Measurements from ENCODE around the gene AKAP6. TPM values are rescaled to one million over a fixed set of nuclear protein-coding genes. Genes with fewer than 3 reads are reported as not detected.

The AKAP6 gene
- total RNA-seq, 8 experiments from 2014 or later, result 0.76 to 92.9 (median 54.0) TPM

DNA sequence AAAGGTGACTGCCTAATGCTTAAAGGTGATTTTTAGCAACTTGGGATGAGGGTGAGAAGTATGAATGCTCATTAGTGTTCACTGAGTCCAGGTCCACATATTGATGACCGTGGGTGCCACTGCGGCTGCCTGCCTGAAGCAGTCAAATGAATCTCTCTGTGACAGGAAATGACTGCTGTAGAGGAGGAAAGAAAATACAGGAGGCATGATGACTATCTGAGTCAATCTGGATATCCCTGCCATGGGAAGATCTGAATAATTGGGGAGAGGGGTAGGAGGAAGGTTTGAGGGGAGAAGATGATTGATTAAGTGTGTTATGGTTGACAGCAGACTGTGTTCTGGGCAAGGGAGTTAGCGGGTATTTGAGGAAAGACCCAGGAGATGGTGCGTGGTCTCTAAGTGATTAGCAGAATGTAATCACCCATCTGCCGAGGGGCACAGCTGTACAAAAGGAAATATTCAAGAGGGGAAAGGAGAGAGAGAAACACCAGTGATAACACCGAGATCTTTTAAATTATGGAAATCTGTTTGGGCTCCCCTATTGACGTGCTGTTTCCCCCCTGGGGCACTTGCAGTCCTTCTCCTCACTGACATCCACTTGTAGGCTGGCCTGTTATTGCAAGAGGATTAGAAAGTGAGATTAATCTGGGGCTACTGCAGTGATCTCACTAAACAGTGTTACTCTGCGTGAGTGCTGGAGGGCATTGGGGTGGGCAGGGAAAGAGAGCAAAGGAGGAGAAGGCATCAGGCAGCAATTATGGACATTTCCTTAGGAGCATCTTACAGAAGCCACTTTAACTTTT lies 97.7 kb downstream of the AKAP6 start:
- Histone ChIP-seq H3K4me1 (replicated peaks in 1 of 2) (peaks cover 33 to 40% of the 10 kb centered on the region in 2 donors), H3K27ac (peak overlapping the region in 1 of 2 donors; percentile 24), H3K4me3 (peak overlapping the region in 1 of 5 donors; percentile 15)
- WGBS, 10 experiments, result 20 to 88% (median 53%) methylated on average over 1 to 6 of the region's 8 CpGs; no CpG with 5 or more reads in 2 of the 10 experiments
- in situ Hi-C loops (cut with MboI; ENCODE audit: low pct_unique_long_range_greater_than_20kb in 2 of 9, low sequenced_read_pairs in 9 of 9, unreplicated experiment in 9 of 9), result no loop called here
- peak in 6 of 8 experiments; percentile 58 to 82 (median 80) for ATAC-seq (replicated peaks in 6 of 8)

DNA sequence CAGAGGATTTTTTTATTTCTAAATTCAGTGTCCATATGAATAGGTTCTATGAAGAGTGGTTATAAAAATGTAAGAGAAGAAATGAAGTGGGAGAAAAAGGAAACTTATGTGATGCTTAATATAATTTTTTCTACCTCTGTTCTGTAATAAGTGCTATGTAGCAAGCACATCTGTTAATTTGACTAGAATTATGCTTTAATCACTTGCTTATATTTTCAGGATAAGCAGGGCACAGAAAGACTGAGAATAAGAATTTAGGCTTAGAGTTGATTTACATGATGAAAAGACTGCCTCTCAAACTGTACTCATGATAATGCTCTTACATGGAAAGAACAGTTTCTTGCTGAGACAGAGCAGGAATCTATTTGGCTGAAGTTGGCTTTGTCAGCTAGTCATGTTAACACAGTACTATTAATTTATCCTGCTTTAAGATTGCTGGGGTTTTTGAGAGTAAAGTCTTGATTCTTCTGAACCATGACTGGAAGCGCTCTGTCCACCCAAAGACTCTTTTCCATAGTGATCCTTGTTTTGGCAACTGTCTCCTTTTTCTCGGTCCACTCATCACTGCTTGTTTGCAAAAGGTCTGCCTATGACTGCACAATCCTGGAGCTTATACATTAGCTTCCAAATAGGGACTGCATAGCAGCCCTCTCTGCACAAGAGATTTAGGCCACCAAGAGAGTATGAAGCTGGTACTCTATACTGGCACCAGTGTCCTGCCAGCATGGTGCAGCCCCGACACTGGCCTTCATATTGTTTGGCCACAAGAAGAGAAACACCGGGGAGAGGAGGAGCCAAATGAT lies 98.8 kb downstream of the AKAP6 start:
- Histone ChIP-seq H3K4me1 (replicated peaks in 1 of 2) (peaks cover 33 to 40% of the 10 kb centered on the region in 2 donors), H3K4me3 (no peak overlapping the region), H3K27ac (no peak overlapping the region)
- 18 to 86% (median 47%) methylated on average over 2 to 4 of the region's 4 CpGs for WGBS, 10 experiments
- in situ Hi-C loops (cut with MboI; ENCODE audit: low pct_unique_long_range_greater_than_20kb in 2 of 9, low sequenced_read_pairs in 9 of 9, unreplicated experiment in 9 of 9), result no loop called here
- peak in 5 of 8 experiments; percentile 53 to 67 (median 64) for ATAC-seq (replicated peaks in 6 of 8)

DNA sequence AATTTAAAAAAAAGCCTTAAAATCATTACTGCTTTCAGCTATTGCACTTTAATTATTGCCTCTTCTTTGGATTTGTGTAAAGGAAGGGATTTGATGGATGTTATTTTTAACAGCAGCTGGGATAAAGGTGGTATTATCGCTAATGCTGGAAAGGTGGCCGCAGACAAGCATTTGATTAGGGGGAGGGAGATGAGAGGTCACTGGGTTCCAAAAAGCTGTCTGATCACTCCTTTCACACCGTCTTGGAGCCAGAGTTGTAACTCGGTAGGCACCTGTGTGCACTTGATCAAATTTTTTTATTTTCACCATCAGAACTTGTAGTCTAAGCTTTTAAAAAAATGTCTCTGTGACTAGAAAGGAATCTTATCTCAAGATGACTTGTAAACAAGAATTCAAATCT lies 99.8 kb downstream of the AKAP6 start:
- Histone ChIP-seq H3K4me1 (replicated peaks in 1 of 2) (peaks cover 33 to 40% of the 10 kb centered on the region in 2 donors), H3K27ac (no peak overlapping the region), H3K4me3 (no peak overlapping the region)
- 0 to 100% (median 75%) methylated on average over 1 to 4 of the region's 4 CpGs; no CpG with 5 or more reads in 1 of the 10 experiments for WGBS, 10 experiments
- in situ Hi-C loops (cut with MboI; ENCODE audit: low pct_unique_long_range_greater_than_20kb in 2 of 9, low sequenced_read_pairs in 9 of 9, unreplicated experiment in 9 of 9), result no loop called here
- ATAC-seq (replicated peaks in 6 of 8), result no peak

DNA sequence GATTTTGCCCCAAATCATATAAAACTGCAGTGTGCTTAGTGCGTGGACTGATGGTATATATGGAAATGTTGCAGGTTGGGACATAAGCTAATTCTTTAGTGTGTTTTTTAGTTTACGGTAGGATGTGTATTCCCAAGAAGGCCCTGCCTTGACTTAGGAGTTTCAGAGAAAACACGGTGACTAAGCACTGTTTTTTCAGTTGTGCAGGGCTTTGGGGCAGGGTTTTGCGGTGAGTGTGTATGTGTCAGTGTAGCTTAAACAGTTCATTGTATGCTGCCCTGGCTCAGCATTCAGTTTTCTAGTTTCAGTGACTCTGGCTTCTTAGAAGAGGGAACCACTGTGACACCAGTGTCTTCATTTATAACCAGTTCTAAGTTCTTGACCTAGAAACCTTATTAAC lies 101.2 kb downstream of the AKAP6 start:
- ATAC-seq (replicated peaks in 6 of 8), result peak in 4 of 8 experiments; percentile 11 to 29 (median 16)
- no peak overlapping the region for H3K27ac ChIP-seq
- WGBS, 10 experiments, result 83 to 100% (median 89%) methylated on average over 2 to 4 of the region's 4 CpGs; no CpG with 5 or more reads in 2 of the 10 experiments

DNA sequence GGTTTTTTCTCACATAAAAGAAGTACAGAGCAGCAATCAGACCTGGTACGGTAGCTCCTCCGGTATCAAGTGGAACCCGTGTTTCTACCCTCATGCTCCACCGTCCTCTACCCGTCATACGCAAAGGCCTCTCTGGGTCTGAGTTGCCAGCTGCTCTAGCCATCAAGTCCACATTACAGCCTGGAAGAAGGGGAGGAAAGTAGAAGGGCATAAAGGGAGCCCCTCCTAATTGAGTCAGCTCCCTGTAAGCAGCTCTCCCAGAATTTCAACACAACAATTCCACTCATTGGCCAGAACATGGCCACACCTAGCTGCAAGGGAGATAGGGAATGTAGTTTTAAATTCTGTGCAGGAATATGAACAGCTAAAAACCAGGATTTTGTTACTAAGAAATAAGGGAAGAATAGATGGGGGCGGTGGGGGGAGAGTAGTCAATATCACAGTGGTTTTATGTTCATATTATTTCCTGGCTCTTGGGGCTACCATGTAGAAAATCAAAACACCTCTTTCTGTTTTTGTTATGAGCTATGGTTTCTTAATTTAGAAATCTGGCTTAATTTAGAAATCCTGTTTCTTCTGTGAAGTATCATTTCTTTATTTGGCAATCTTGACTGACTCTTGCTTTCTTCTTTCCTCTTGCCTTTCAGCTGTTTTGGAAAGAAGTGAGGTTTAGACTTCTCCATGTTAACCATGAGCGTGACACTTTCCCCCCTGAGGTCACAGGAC lies 103.9 kb downstream of the AKAP6 start:
- Histone ChIP-seq H3K4me3 (no peak overlapping the region), H3K27ac (no peak overlapping the region), H3K4me1 (replicated peaks in 1 of 2) (peaks cover 12 to 19% of the 10 kb centered on the region in 2 donors)
- 46 to 100% (median 90%) methylated on average over 1 to 5 of the region's 8 CpGs; no CpG with 5 or more reads in 3 of the 10 experiments for WGBS, 10 experiments
- peak in 2 of 8 experiments; percentile 61 to 88 for ATAC-seq (replicated peaks in 6 of 8)
- in situ Hi-C loops (cut with MboI; ENCODE audit: low pct_unique_long_range_greater_than_20kb in 2 of 9, low sequenced_read_pairs in 9 of 9, unreplicated experiment in 9 of 9), result no loop called here

More for the DNA sequence above, 101.2 kb downstream of the AKAP6 start:
- no peak overlapping the region for H3K4me3 ChIP-seq
- in situ Hi-C loops (cut with MboI; ENCODE audit: low pct_unique_long_range_greater_than_20kb in 2 of 9, low sequenced_read_pairs in 9 of 9, unreplicated experiment in 9 of 9), result no loop called here
- peaks cover 33 to 44% of the 10 kb centered on the region in 2 donors for H3K4me1 ChIP-seq (replicated peaks in 1 of 2)

DNA sequence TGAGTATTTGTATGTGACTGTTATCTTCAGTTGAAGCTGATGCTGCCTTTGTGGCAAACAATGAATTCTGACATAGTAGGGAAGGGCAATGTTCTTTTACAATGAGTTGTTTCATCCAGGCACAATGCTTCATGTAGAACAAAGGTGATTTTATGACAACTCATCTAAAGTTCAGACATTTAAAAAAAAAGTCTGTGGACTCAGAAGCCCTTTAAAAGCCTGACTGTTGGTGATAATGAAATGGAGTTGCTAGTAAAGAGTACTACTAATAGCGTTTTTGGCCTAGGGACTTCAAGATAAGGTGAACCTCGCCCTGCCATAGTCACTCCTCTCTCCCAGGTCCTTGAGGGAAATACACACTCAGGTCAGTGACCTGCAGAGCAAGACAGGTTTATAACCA lies 105.1 kb downstream of the AKAP6 start:
- no peak overlapping the region for H3K4me3 ChIP-seq
- H3K4me1 ChIP-seq (replicated peaks in 1 of 2), result peaks cover 0 to 7% of the 10 kb centered on the region in 2 donors
- no peak overlapping the region for H3K27ac ChIP-seq
- ATAC-seq (replicated peaks in 6 of 8), result no peak
- 72 to 100% (median 88%) methylated on average over 1 to 2 of the region's 2 CpGs; no CpG with 5 or more reads in 4 of the 10 experiments for WGBS, 10 experiments
- in situ Hi-C loops (cut with MboI; ENCODE audit: low pct_unique_long_range_greater_than_20kb in 2 of 9, low sequenced_read_pairs in 9 of 9, unreplicated experiment in 9 of 9), result no loop called here

DNA sequence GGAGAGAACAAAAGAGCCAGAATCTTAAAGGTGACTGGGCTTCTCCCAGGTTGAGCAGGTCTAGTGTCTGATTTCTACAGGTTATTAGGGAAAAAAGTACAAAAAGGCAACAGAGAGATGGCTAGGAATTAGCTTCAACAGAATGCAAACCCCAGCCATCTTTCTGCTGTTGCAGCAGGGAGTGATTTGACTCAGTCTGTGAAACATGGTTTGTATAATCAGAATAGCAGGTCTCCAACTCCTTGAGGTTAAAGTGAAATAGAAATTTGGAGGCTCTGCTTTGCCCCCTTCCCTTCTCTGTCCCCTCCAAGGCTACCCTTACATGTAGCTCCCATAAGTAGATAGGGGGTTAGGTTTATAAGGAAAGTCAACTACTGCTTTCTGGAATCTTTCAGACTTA lies 105.8 kb downstream of the AKAP6 start:
- in situ Hi-C loops (cut with MboI; ENCODE audit: low pct_unique_long_range_greater_than_20kb in 2 of 9, low sequenced_read_pairs in 9 of 9, unreplicated experiment in 9 of 9), result no loop called here
- Histone ChIP-seq H3K27ac (no peak overlapping the region), H3K4me3 (no peak overlapping the region), H3K4me1 (replicated peaks in 1 of 2) (peaks cover 0 to 4% of the 10 kb centered on the region in 2 donors)
- no peak for ATAC-seq (replicated peaks in 6 of 8)

DNA sequence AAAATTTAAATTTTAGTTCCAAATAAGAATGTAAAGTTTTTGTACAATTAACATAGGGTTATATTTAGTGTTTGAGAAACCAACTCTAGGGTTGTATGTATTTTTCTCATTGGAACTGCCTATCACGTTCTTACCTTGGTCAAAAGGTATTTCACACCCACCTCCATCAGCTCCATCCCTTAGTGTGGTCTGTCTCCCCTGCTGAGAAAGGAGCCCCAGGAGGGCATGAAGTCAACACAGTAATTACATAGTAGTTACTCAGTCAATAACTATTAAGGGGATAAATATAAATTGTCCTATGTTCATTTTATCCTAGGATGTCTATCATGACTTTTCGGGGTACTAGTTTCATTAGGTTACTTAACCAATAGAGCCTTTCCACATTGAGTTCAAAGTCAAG lies 106.3 kb downstream of the AKAP6 start:
- Histone ChIP-seq H3K27ac (no peak overlapping the region), H3K4me3 (no peak overlapping the region), H3K4me1 (replicated peaks in 1 of 2) (peaks cover 0 to 4% of the 10 kb centered on the region in 2 donors)
- no peak for ATAC-seq (replicated peaks in 6 of 8)
- 45 to 100% (median 89%) methylated on average over 1 to 2 of the region's 2 CpGs for WGBS, 10 experiments
- in situ Hi-C loops (cut with MboI; ENCODE audit: low pct_unique_long_range_greater_than_20kb in 2 of 9, low sequenced_read_pairs in 9 of 9, unreplicated experiment in 9 of 9), result no loop called here

DNA sequence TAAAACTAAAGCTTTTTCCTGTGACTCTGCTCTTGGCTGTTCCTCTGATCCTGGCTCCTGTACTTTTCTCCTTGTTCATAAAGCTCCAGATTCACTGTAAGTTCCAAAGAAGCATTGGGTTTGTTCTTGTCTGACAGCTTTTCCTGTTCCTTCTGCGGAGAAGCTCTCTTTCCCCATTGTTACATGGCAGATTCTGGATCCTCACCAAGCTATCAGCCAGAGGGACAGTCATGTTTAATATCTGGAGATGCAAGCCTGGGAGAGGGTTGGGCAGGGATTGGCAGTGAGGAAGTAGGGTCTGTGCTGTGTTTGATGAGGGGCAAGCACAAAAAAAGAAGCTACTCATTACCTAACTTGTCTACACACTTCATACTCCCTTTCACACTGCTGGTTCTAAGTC lies 107.9 kb downstream of the AKAP6 start:
- H3K27ac ChIP-seq, result no peak overlapping the region
- H3K4me3 ChIP-seq, result no peak overlapping the region
- ATAC-seq (replicated peaks in 6 of 8), result no peak
- in situ Hi-C loops (cut with MboI; ENCODE audit: low pct_unique_long_range_greater_than_20kb in 2 of 9, low sequenced_read_pairs in 9 of 9, unreplicated experiment in 9 of 9), result no loop called here
- H3K4me1 ChIP-seq (replicated peaks in 1 of 2), result peaks cover 0 to 4% of the 10 kb centered on the region in 2 donors
- 0 to 100% (median 88%) methylated on average over 1 of the region's 1 CpG; no CpG with 5 or more reads in 1 of the 10 experiments for WGBS, 10 experiments

DNA sequence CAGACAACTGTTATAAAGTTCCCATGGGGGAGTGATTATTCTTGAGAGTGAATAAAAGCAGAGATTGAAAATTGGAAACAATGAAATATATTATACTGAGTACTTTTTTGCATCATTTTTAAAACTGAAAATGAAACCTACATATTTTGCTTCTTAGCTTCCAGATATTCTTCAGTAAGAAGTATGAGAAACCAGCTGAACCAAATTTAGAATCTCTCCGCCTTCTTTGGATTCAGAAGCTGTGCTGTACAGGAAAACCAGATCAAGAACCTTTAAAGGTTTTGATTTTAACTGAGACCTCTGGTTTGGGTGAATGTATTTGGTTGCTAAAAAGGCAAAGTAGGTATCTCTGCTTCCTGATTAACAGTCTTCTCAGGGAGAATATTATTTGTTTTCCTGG lies 109.4 kb downstream of the AKAP6 start:
- no peak overlapping the region for H3K4me3 ChIP-seq

DNA sequence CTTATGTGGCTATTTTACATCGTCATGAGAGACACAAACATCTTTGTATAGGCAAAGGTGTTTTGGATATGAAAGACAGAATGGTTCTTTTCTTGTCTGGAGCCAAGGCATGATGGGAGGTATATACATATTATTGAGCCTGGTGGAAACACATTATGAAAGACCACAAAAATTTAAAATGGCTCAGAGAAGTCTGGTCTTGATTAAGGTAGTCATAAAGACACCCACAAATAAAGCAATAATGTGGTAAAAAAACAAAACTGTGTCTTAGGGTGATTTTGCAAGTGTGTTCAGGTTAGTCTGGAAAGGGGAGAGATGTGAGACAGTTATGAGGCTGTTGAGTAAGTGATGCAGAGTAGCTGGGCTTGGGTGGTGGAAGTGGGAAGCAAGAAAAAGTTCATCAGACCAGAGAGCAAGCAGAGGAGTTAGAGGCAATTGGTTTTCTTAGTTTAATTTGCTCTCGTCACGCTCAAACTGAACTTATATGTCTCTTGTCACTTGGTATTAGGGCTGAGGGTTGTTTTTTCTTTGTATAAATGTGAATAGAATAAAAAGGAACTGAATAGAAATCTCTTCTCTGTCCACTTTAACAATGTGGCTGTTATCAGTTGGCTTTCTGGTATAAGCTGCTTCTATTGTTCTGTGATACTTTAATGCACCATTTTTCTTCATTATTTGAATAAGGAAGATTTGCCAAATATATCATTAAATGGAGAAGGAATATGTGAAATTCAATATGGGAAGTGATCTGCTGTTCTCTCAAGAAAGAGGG lies 115.0 kb downstream of the AKAP6 start:
- ATAC-seq (replicated peaks in 6 of 8), result no peak
- no peaks in the 10 kb centered on the region for H3K4me1 ChIP-seq (replicated peaks in 1 of 2)
- no peak overlapping the region for H3K27ac ChIP-seq
- H3K4me3 ChIP-seq, result no peak overlapping the region
- 13 to 100% (median 91%) methylated on average over 1 to 3 of the region's 3 CpGs; no CpG with 5 or more reads in 1 of the 10 experiments for WGBS, 10 experiments
- in situ Hi-C loops (cut with MboI; ENCODE audit: low pct_unique_long_range_greater_than_20kb in 2 of 9, low sequenced_read_pairs in 9 of 9, unreplicated experiment in 9 of 9), result no loop called here

More for the DNA sequence above, 109.4 kb downstream of the AKAP6 start:
- Histone ChIP-seq H3K27ac (no peak overlapping the region), H3K4me1 (replicated peaks in 1 of 2) (peaks cover 0 to 4% of the 10 kb centered on the region in 2 donors)
- in situ Hi-C loops (cut with MboI; ENCODE audit: low pct_unique_long_range_greater_than_20kb in 2 of 9, low sequenced_read_pairs in 9 of 9, unreplicated experiment in 9 of 9), result no loop called here
- 17 to 100% (median 83%) methylated on average over 1 of the region's 1 CpG; no CpG with 5 or more reads in 1 of the 10 experiments for WGBS, 10 experiments
- no peak for ATAC-seq (replicated peaks in 6 of 8)

DNA sequence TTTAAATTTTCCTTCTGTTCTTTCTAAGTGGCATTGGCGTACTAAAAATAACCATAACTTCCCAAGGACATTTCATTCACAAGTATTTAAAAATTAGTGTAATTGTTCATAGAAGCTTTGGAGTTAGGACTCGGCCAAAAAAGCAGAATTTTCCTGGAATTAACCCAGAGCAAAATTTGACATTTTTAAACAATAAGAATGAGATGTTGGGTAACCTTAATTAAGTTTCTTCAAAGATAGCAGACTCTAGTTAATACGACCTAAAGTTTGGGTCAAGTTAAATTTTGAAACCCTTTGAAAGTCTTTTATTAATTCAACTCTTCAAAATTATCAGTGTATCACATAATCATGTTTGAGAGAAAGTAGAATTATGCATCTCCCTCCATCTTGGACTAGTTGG lies 118.3 kb downstream of the AKAP6 start:
- Histone ChIP-seq H3K4me1 (replicated peaks in 1 of 2) (no peaks in the 10 kb centered on the region), H3K4me3 (no peak overlapping the region), H3K27ac (no peak overlapping the region)
- ATAC-seq (replicated peaks in 6 of 8), result no peak
- WGBS, 10 experiments, result 13 to 100% (median 88%) methylated on average over 2 to 3 of the region's 3 CpGs
- in situ Hi-C loops (cut with MboI; ENCODE audit: low pct_unique_long_range_greater_than_20kb in 2 of 9, low sequenced_read_pairs in 9 of 9, unreplicated experiment in 9 of 9), result no loop called here
